ENCODE data around the gene PITPNM3. TPM values are rescaled to one million over a fixed set of nuclear protein-coding genes. Genes with fewer than 3 reads are reported as not detected.

The PITPNM3 gene
- total and polyA plus RNA-seq, 5 donors from 2014 or later = 0.12 to 0.20 TPM; not detected in 3

DNA sequence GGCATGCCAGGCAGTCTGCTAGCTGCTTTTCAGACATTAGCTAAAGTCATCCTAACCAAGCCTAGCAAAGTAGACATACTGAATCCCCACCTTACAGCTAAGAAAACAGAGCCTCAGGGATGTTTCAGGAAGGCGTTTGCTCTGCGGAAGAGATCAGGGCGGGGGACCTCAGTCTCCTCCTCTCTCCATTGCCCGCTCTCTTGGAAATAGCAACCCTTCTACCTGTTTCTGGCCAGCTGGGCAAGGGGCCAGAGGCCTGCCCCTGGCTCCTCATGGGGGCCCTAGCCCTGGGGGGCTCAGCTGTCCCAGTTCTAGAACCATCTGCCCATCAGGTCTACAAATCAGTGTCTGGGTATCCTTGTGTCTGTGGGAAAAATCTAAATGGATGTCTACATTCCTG, 14.5 kb downstream of the PITPNM3 start:
- Histone ChIP-seq H3K27ac (ENCODE audit: insufficient read depth, low read length, poor library complexity, severe bottlenecking) (no peak overlapping the region), H3K4me3 (ENCODE audit: low read depth, low read length) (no peak overlapping the region), H3K27me3 (ENCODE audit: control insufficient read depth, insufficient read depth, low read length) (no peaks in the 10 kb centered on the region), H3K9me3 (ENCODE audit: control insufficient read depth in 2 of 2, low read length in 2 of 2) (peaks cover 0 to 2% of the 10 kb centered on the region in 2 experiments), H3K4me1 (ENCODE audit: control insufficient read depth, insufficient read depth, low read length, poor library complexity, severe bottlenecking) (no peaks in the 10 kb centered on the region), H3K36me3 (ENCODE audit: control insufficient read depth, insufficient read depth, low read length) (no peaks in the 10 kb centered on the region)
- Mint-ChIP-seq H3K4me3 (no peak overlapping the region), H3K4me1 (no peaks in the 10 kb centered on the region), H3K36me3 (no peaks in the 10 kb centered on the region), H3K9me3 (peaks cover 0 to 11% (median 0%) of the 10 kb centered on the region in 7 donors), H3K27ac (no peak overlapping the region), H3K27me3 (no peaks in the 10 kb centered on the region)
- DNase-seq = no peak
- ATAC-seq (ENCODE audit: low read depth in 2 of 2) = no peak

DNA sequence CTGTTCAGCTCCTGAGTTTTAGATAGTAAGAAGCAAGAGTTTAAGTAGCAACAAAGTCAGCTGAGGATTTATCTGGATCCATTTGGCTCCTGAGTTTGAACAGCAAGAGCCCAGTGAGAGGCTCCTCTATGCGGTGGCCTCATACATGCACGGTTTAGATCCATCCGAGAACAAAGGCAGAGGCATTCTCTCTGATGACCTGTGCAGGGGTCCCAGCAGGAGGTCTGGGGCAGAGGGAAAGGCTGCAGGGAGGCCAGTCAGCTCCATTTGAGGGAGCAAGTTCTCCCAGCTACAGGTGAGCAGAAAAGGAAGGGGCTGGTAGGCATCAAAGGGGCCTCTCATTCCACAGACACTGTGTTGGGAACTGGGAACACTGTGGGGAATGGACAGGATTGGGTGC, 16.5 kb downstream of the PITPNM3 start:
- Mint-ChIP-seq H3K4me1 (no peaks in the 10 kb centered on the region), H3K27me3 (no peaks in the 10 kb centered on the region), H3K9me3 (peaks cover 0 to 11% (median 0%) of the 10 kb centered on the region in 7 donors), H3K4me3 (no peak overlapping the region), H3K27ac (no peak overlapping the region), H3K36me3 (no peaks in the 10 kb centered on the region)
- no peaks in the 10 kb centered on the region for H3K4me1 ChIP-seq (ENCODE audit: control insufficient read depth, insufficient read depth, low read length, poor library complexity, severe bottlenecking)
- H3K27ac ChIP-seq (ENCODE audit: insufficient read depth, low read length, poor library complexity, severe bottlenecking) = no peak overlapping the region
- H3K27me3 ChIP-seq (ENCODE audit: control insufficient read depth, insufficient read depth, low read length) = no peaks in the 10 kb centered on the region
- no peak for DNase-seq
- no peaks in the 10 kb centered on the region for H3K36me3 ChIP-seq (ENCODE audit: control insufficient read depth, insufficient read depth, low read length)
- peaks cover 0 to 2% of the 10 kb centered on the region in 2 experiments for H3K9me3 ChIP-seq (ENCODE audit: control insufficient read depth in 2 of 2, low read length in 2 of 2)
- H3K4me3 ChIP-seq (ENCODE audit: low read depth, low read length) = no peak overlapping the region
- ATAC-seq (ENCODE audit: low read depth in 2 of 2) = no peak

DNA sequence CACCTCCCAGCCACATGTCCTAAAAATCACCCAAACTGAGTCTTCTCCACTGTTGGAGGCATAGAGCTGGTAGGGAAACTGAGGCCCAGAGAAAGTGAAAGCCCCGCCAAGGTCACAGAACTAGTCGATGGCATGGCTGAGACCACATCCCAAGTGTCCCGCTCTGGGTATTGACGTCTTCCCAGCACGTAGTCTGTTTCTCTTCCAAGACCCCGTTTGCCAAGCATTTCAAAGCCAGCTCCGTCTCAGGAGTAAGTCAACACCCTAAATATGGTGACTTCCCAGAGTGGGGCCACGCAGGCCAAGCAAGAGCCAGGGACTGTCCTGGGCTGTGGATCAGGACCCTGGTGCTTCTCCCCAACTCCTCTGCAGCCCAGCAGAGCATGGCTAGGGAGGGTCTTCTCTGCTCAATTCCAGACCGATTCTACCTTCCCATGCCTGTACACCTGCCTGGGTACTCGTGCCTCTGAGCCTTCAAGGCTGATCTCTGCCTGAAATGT, 19.7 kb downstream of the PITPNM3 start:
- no peak overlapping the region for H3K27ac ChIP-seq (ENCODE audit: insufficient read depth, low read length, poor library complexity, severe bottlenecking)
- no peak overlapping the region for H3K4me3 ChIP-seq (ENCODE audit: low read depth, low read length)
- peaks cover 0 to 11% (median 0%) of the 10 kb centered on the region in 7 donors for H3K9me3 Mint-ChIP-seq
- H3K36me3 Mint-ChIP-seq = no peaks in the 10 kb centered on the region
- no peaks in the 10 kb centered on the region for H3K36me3 ChIP-seq (ENCODE audit: control insufficient read depth, insufficient read depth, low read length)
- H3K4me1 ChIP-seq (ENCODE audit: control insufficient read depth, insufficient read depth, low read length, poor library complexity, severe bottlenecking) = no peaks in the 10 kb centered on the region
- no peaks in the 10 kb centered on the region for H3K4me1 Mint-ChIP-seq
- H3K4me3 Mint-ChIP-seq = no peak overlapping the region
- peaks cover 0 to 2% of the 10 kb centered on the region in 2 experiments for H3K9me3 ChIP-seq (ENCODE audit: control insufficient read depth in 2 of 2, low read length in 2 of 2)
- no peak overlapping the region for H3K27ac Mint-ChIP-seq
- H3K27me3 Mint-ChIP-seq = no peaks in the 10 kb centered on the region
- no peaks in the 10 kb centered on the region for H3K27me3 ChIP-seq (ENCODE audit: control insufficient read depth, insufficient read depth, low read length)
- ATAC-seq (ENCODE audit: low read depth in 2 of 2) (no peak), DNase-seq (no peak)

DNA sequence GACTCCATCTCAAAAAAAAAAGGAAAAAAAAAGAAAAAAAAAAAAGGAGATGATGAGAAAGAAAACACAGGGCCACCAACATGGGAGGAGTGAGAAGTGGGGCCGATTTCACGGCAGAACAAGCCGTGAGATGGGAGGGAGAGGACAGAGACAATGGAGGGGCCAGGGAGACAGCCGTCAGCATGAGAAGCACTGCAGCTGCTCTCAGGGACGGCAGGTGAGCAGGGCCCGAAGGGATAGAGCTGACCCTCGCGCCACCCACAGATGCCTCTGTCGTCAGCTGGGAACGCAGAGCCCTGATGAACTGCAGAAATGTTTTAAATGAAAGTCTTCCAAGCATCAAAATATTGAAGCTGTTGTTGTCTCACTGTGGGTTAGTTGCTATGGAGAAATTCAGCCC, 20.3 kb downstream of the PITPNM3 start:
- Histone ChIP-seq H3K27ac (ENCODE audit: insufficient read depth, low read length, poor library complexity, severe bottlenecking) (no peak overlapping the region), H3K4me1 (ENCODE audit: control insufficient read depth, insufficient read depth, low read length, poor library complexity, severe bottlenecking) (no peaks in the 10 kb centered on the region), H3K27me3 (ENCODE audit: control insufficient read depth, insufficient read depth, low read length) (no peaks in the 10 kb centered on the region), H3K4me3 (ENCODE audit: low read depth, low read length) (no peak overlapping the region), H3K9me3 (ENCODE audit: control insufficient read depth in 2 of 2, low read length in 2 of 2) (peaks cover 0 to 2% of the 10 kb centered on the region in 2 experiments), H3K36me3 (ENCODE audit: control insufficient read depth, insufficient read depth, low read length) (no peaks in the 10 kb centered on the region)
- H3K4me3 Mint-ChIP-seq = no peak overlapping the region
- H3K4me1 Mint-ChIP-seq = no peaks in the 10 kb centered on the region
- H3K27me3 Mint-ChIP-seq = no peaks in the 10 kb centered on the region
- ATAC-seq (ENCODE audit: low read depth in 2 of 2) (no peak), DNase-seq (no peak)
- H3K27ac Mint-ChIP-seq = no peak overlapping the region
- no peaks in the 10 kb centered on the region for H3K36me3 Mint-ChIP-seq
- H3K9me3 Mint-ChIP-seq = peaks cover 0 to 11% (median 0%) of the 10 kb centered on the region in 7 donors

DNA sequence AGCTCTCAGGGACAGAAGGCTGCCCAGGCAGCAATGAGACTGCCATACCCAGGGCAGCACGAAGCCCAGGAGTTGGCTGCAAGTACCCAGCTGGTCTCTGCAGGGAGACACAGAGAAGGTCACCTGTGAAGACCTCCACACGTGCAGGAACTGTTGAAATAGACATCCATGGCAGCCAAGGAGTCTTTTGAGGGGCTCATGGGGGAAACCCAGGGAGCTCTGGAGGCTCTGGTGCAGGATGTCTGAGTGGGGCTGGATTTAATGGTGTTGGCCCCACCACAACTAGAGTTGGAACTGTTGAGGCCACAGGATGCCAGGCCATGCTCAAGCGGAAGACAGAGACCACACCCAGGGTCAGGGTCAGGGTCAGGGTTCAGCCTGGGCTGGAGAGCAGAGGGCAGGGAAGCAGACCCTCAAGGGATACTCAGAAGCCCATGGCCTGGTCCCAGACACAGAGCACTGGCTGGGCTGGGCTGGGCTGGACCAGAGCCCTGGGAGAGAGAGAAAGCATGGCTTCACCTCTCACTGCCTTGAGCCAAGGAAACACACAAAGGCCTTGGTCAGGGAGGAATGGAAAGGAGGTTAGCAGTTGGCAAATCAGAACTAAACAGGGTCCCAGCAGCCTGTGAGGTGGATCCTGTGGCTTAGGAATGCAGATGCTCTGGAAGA, 21.4 kb downstream of the PITPNM3 start:
- no peaks in the 10 kb centered on the region for H3K27me3 Mint-ChIP-seq
- no peak for DNase-seq
- H3K9me3 ChIP-seq (ENCODE audit: control insufficient read depth in 2 of 2, low read length in 2 of 2) = peaks cover 0 to 2% of the 10 kb centered on the region in 2 experiments

GRCh38 chr17:6532441-6532885, 23.9 kb downstream of the PITPNM3 start:
- DNase-seq = no peak

More for the DNA sequence above, 21.4 kb downstream of the PITPNM3 start:
- Mint-ChIP-seq H3K4me1 (no peaks in the 10 kb centered on the region), H3K27ac (no peak overlapping the region), H3K9me3 (peaks cover 0 to 11% (median 0%) of the 10 kb centered on the region in 7 donors), H3K36me3 (no peaks in the 10 kb centered on the region), H3K4me3 (no peak overlapping the region)
- Histone ChIP-seq H3K4me1 (ENCODE audit: control insufficient read depth, insufficient read depth, low read length, poor library complexity, severe bottlenecking) (no peaks in the 10 kb centered on the region), H3K27ac (ENCODE audit: insufficient read depth, low read length, poor library complexity, severe bottlenecking) (no peak overlapping the region), H3K4me3 (ENCODE audit: low read depth, low read length) (no peak overlapping the region), H3K36me3 (ENCODE audit: control insufficient read depth, insufficient read depth, low read length) (no peaks in the 10 kb centered on the region), H3K27me3 (ENCODE audit: control insufficient read depth, insufficient read depth, low read length) (no peaks in the 10 kb centered on the region)
- ATAC-seq (ENCODE audit: low read depth in 2 of 2) = no peak

DNA sequence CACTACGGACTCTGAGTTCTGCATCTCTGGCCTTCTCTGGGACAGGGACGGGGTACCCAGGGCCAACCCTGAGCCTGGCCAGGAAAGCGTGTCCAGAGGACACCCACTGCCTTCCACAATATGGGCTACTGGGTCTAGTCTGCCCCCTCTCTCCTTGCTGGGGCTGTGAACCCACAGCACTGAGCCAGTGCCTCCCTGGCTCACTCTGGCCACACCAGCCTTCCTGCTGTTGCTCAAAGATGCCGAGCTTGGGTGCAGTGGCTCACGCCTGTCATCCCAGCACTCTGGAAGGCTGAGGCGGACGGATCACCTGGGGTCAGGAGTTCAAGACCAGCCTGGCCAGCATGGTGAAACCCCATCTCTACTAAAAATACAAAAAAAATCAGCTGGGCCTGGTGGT, 24.8 kb downstream of the PITPNM3 start:
- Histone ChIP-seq H3K4me1 (ENCODE audit: control insufficient read depth, insufficient read depth, low read length, poor library complexity, severe bottlenecking) (no peaks in the 10 kb centered on the region), H3K27ac (ENCODE audit: insufficient read depth, low read length, poor library complexity, severe bottlenecking) (no peak overlapping the region), H3K4me3 (ENCODE audit: low read depth, low read length) (no peak overlapping the region), H3K27me3 (ENCODE audit: control insufficient read depth, insufficient read depth, low read length) (no peaks in the 10 kb centered on the region), H3K36me3 (ENCODE audit: control insufficient read depth, insufficient read depth, low read length) (no peaks in the 10 kb centered on the region), H3K9me3 (ENCODE audit: control insufficient read depth in 2 of 2, low read length in 2 of 2) (no peaks in the 10 kb centered on the region)
- H3K9me3 Mint-ChIP-seq = peaks cover 0 to 4% (median 0%) of the 10 kb centered on the region in 7 donors
- H3K4me3 Mint-ChIP-seq = no peak overlapping the region
- H3K27ac Mint-ChIP-seq = peak overlapping the region in 1 of 3 donors; percentile 20
- no peaks in the 10 kb centered on the region for H3K27me3 Mint-ChIP-seq
- no peak for ATAC-seq (ENCODE audit: low read depth in 2 of 2)
- no peaks in the 10 kb centered on the region for H3K4me1 Mint-ChIP-seq
- DNase-seq = no peak
- no peaks in the 10 kb centered on the region for H3K36me3 Mint-ChIP-seq

More at GRCh38 chr17:6532441-6532885, 23.9 kb downstream of the PITPNM3 start:
- H3K27ac ChIP-seq (ENCODE audit: insufficient read depth, low read length, poor library complexity, severe bottlenecking) = no peak overlapping the region
- no peaks in the 10 kb centered on the region for H3K36me3 ChIP-seq (ENCODE audit: control insufficient read depth, insufficient read depth, low read length)
- H3K4me3 ChIP-seq (ENCODE audit: low read depth, low read length) = no peak overlapping the region
- H3K9me3 ChIP-seq (ENCODE audit: control insufficient read depth in 2 of 2, low read length in 2 of 2) = no peaks in the 10 kb centered on the region
- Mint-ChIP-seq H3K27ac (no peak overlapping the region), H3K36me3 (no peaks in the 10 kb centered on the region), H3K4me3 (no peak overlapping the region), H3K27me3 (no peaks in the 10 kb centered on the region), H3K4me1 (no peaks in the 10 kb centered on the region), H3K9me3 (peaks cover 0 to 4% (median 0%) of the 10 kb centered on the region in 7 donors)
- H3K4me1 ChIP-seq (ENCODE audit: control insufficient read depth, insufficient read depth, low read length, poor library complexity, severe bottlenecking) = no peaks in the 10 kb centered on the region
- no peaks in the 10 kb centered on the region for H3K27me3 ChIP-seq (ENCODE audit: control insufficient read depth, insufficient read depth, low read length)
- ATAC-seq (ENCODE audit: low read depth in 2 of 2) = no peak

Measured in CD4-positive, CD25-positive, alpha-beta regulatory T cell (primary cell).